Glutamatergic neuron (in vitro differentiated cells): ENCODE results near the gene SRP9. TPM values are rescaled to one million over a fixed set of nuclear protein-coding genes. Genes with fewer than 3 reads are reported as not detected.
A peak's percentile ranks its signal among the peaks of the same experiment; 100 is the strongest.

ENCODE experiments used
- DNase-seq: peaks from one replicate; pipeline ENCODE4 v3.0.0; 2022
- H3K27ac Mint-ChIP-seq: one replicate; pipeline ENCODE4 v1.8.0; 2020; ENCODE audit warnings: mild to moderate bottlenecking, mixed read lengths, inconsistent platforms; ENCODE audit not compliant: unreplicated experiment
- H3K27me3 Mint-ChIP-seq: one replicate; pipeline ENCODE4 v1.8.0; 2020; ENCODE audit warnings: mild to moderate bottlenecking, moderate library complexity, mixed read lengths, inconsistent platforms; ENCODE audit not compliant: unreplicated experiment
- H3K36me3 Mint-ChIP-seq: one replicate; pipeline ENCODE4 v1.8.0; 2020; ENCODE audit warnings: mild to moderate bottlenecking, mixed read lengths, inconsistent platforms; ENCODE audit not compliant: unreplicated experiment
- H3K4me1 Mint-ChIP-seq: one replicate; pipeline ENCODE4 v1.8.0; 2020; ENCODE audit warnings: mild to moderate bottlenecking, low read depth, mixed read lengths, inconsistent platforms; ENCODE audit not compliant: unreplicated experiment
- H3K4me3 Mint-ChIP-seq: one replicate; pipeline ENCODE4 v1.8.0; 2020; ENCODE audit warnings: mild to moderate bottlenecking, mixed read lengths, inconsistent platforms; ENCODE audit not compliant: unreplicated experiment
- H3K9me3 Mint-ChIP-seq: one replicate; pipeline ENCODE4 v1.8.0; 2020; ENCODE audit warnings: mild to moderate bottlenecking, moderate library complexity, mixed read lengths, inconsistent platforms; ENCODE audit not compliant: unreplicated experiment
- total RNA-seq: library from RNA; stranded (reverse); fragmentation: NEBNext Ultra II Directional; extraction: Animal tissue kit (Norgen Biotek cat#: 25700); gene quantifications from one replicate; pipeline ENCODE4 v1.2.1, GENCODE V29; 2021; ENCODE audit not compliant: unreplicated experiment
- TF ChIP-seq, protein P1 (sequence below): fragments of 200-600 bp; sonication (generic); IDR thresholded peaks from one replicate; pipeline ENCODE4 v1.5.0; 2021; ENCODE audit not compliant: partially characterized antibody, unreplicated experiment

Gene SRP9
- total RNA-seq, 1 donor from 2014 or later, result 364 TPM

- Mint-ChIP-seq H3K27ac (peak overlapping the region; percentile 55), H3K9me3 (peaks cover 5% of the 10 kb centered on the region), H3K36me3 (no peaks in the 10 kb centered on the region), H3K4me3 (no peak overlapping the region), H3K4me1 (peaks cover 25% of the 10 kb centered on the region), H3K27me3 (peaks cover 4% of the 10 kb centered on the region)
- no peak for DNase-seq
- TF ChIP-seq, protein P1, sequence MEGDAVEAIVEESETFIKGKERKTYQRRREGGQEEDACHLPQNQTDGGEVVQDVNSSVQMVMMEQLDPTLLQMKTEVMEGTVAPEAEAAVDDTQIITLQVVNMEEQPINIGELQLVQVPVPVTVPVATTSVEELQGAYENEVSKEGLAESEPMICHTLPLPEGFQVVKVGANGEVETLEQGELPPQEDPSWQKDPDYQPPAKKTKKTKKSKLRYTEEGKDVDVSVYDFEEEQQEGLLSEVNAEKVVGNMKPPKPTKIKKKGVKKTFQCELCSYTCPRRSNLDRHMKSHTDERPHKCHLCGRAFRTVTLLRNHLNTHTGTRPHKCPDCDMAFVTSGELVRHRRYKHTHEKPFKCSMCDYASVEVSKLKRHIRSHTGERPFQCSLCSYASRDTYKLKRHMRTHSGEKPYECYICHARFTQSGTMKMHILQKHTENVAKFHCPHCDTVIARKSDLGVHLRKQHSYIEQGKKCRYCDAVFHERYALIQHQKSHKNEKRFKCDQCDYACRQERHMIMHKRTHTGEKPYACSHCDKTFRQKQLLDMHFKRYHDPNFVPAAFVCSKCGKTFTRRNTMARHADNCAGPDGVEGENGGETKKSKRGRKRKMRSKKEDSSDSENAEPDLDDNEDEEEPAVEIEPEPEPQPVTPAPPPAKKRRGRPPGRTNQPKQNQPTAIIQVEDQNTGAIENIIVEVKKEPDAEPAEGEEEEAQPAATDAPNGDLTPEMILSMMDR, result no peak
Observed at GRCh38 chr1:225749706-225750105, 27.9 kb upstream of the SRP9 start.

GRCh38 chr1:225750420-225750819 lies 27.2 kb upstream of the SRP9 start:
- Mint-ChIP-seq H3K36me3 (no peaks in the 10 kb centered on the region), H3K27ac (no peak overlapping the region), H3K9me3 (peaks cover 5% of the 10 kb centered on the region), H3K4me3 (no peak overlapping the region), H3K4me1 (peaks cover 28% of the 10 kb centered on the region), H3K27me3 (peaks cover 4% of the 10 kb centered on the region)
- TF ChIP-seq, protein P1, result no peak
- DNase-seq, result no peak

DNA sequence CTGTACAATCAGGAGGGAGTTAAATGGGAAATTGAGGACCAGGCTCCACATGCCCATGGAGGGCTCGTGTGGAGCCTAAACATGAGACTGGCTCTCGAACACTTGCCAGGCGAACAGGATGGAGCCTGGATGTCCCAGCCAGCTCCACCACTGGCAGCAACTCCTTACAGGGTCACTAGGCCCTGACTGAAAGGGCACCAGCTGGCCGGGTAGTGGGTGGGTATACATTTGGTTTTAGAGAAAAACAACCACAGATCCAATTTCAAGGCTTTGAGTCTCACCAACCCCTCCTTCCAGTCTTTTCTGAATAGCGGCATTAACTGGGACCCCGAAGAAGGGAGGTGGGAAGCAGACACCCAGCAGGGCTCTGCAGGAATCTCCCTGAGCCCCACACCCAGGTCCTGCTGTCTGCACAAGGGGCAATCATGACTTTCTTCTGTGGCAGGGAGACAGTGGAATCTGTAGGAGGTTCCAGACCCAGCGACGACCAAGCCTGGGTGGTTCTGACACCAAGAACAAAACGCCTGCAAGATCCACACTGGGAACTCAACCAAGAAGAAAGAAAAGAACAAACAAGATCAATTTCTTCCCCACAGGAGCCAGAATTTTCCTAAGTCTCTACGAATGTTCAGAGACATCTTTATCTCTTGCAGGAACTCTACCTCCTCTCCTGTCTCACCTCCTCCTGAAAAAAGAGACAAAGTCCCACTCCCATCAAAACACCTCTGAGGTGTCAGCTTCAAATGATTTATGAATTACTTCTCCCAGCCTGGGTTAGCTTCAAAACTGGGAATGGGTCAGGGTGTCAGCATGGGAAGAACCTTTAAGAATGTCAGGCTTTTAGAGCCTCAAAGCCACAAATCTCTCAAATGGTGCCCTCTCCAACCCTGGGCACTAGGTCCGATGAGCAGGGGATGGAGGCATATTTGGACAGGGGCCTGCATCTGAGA lies 26.5 kb upstream of the SRP9 start:
- no peak overlapping the region for H3K4me3 Mint-ChIP-seq
- DNase-seq, result no peak
- peak overlapping the region; percentile 57 for H3K27ac Mint-ChIP-seq
- H3K9me3 Mint-ChIP-seq, result peaks cover 7% of the 10 kb centered on the region
- H3K36me3 Mint-ChIP-seq, result no peaks in the 10 kb centered on the region
- TF ChIP-seq, protein P1, result no peak
- H3K27me3 Mint-ChIP-seq, result peaks cover 4% of the 10 kb centered on the region
- peaks cover 32% of the 10 kb centered on the region for H3K4me1 Mint-ChIP-seq

GRCh38 chr1:225752245-225752644 lies 25.4 kb upstream of the SRP9 start:
- Mint-ChIP-seq H3K27me3 (peaks cover 4% of the 10 kb centered on the region), H3K4me3 (no peak overlapping the region), H3K36me3 (no peaks in the 10 kb centered on the region), H3K9me3 (peaks cover 10% of the 10 kb centered on the region), H3K4me1 (peaks cover 33% of the 10 kb centered on the region), H3K27ac (no peak overlapping the region)
- DNase-seq, result no peak
- TF ChIP-seq, protein P1, result no peak
